Naive thymus-derived CD4-positive, alpha-beta T cell (primary cell): Measurements from ENCODE around the gene LZTR1. TPM values are rescaled to one million over a fixed set of nuclear protein-coding genes. Genes with fewer than 3 reads are reported as not detected.

Experiments
- ATAC-seq: fragments of 150-1000 bp; cut with Tn5 transposase; 2 replicates; pipeline ENCODE4 v1.10.0; 2021; ENCODE audit warnings: mild to moderate bottlenecking, moderate library complexity
- CTCF ChIA-PET: fragments of 350-600 bp; sonication (Branson Sonifier 250); formaldehyde crosslinking; loops from one replicate; lab custom pipeline; 2021; ENCODE audit warnings: antibody characterized with exemption; lab: Charles Lee
- POLR2A ChIA-PET: fragments of 350-600 bp; sonication (Branson Sonifier 250); formaldehyde crosslinking; loops from one replicate; lab custom pipeline; 2021; ENCODE audit warnings: antibody characterized with exemption, inconsistent platforms; lab: Charles Lee
- DNase-seq, 9 donors: peaks; one replicate each; pipeline versions ENCODE4 v3.0.0 to v3.0.0-alpha.2; 2020 to 2022; ENCODE audit warnings: mixed read lengths in 1 of 9
- H3K27ac ChIP-seq: one replicate; pipeline ENCODE4 v1.7.0; 2013; ENCODE audit warnings: mild to moderate bottlenecking, low read depth, low read length, moderate library complexity
- H3K27me3 ChIP-seq, 2 donors: one replicate each; pipeline ENCODE4 v1.7.0; 2013; ENCODE audit warnings: low read length in 2 of 2, mild to moderate bottlenecking in 2 of 2, moderate library complexity in 2 of 2; ENCODE audit not compliant: control insufficient read depth in 2 of 2, insufficient read depth in 2 of 2
- H3K36me3 ChIP-seq, 3 experiments: 1 replicate in 2 of 3; 2 replicates in 1 of 3; pipeline ENCODE4 v1.7.0; 2013; ENCODE audit warnings: low read length in 3 of 3, mild to moderate bottlenecking in 3 of 3, moderate library complexity in 1 of 3; ENCODE audit not compliant: insufficient read depth in 3 of 3, control insufficient read depth in 2 of 3
- H3K4me1 ChIP-seq, 2 donors: one replicate each; pipeline ENCODE4 v1.7.0; 2013; ENCODE audit warnings: low read length in 2 of 2, mild to moderate bottlenecking in 2 of 2, moderate library complexity in 1 of 2; ENCODE audit not compliant: control insufficient read depth in 2 of 2, insufficient read depth in 2 of 2
- H3K4me3 ChIP-seq: 2 replicates; pipeline ENCODE4 v1.7.0; 2013; ENCODE audit warnings: mild to moderate bottlenecking, low read length
- H3K9me3 ChIP-seq, 3 experiments: 1 replicate in 2 of 3; 2 replicates in 1 of 3; pipeline ENCODE4 v1.7.0; 2013; ENCODE audit warnings: low read length in 3 of 3; ENCODE audit not compliant: control insufficient read depth in 2 of 3
- H3K27ac Mint-ChIP-seq, 9 donors: one replicate each; pipeline ENCODE4 v1.8.0; 2020 to 2022; ENCODE audit warnings: mixed read lengths in 9 of 9, mild to moderate bottlenecking in 8 of 9, moderate library complexity in 5 of 9, inconsistent platforms in 2 of 9
- H3K27me3 Mint-ChIP-seq, 5 donors: one replicate each; pipeline ENCODE4 v1.8.0; 2021 to 2022; ENCODE audit warnings: mixed read lengths in 5 of 5, mild to moderate bottlenecking in 1 of 5
- H3K36me3 Mint-ChIP-seq, 5 donors: one replicate each; pipeline ENCODE4 v1.8.0; 2020 to 2022; ENCODE audit warnings: mixed read lengths in 5 of 5, mild to moderate bottlenecking in 3 of 5, inconsistent platforms in 1 of 5
- H3K4me1 Mint-ChIP-seq, 7 donors: one replicate each; pipeline ENCODE4 v1.8.0; 2020 to 2022; ENCODE audit warnings: mixed read lengths in 7 of 7, mild to moderate bottlenecking in 3 of 7, inconsistent platforms in 1 of 7
- H3K4me3 Mint-ChIP-seq, 10 donors: one replicate each; pipeline ENCODE4 v1.8.0; 2020 to 2022; ENCODE audit warnings: mild to moderate bottlenecking in 10 of 10, mixed read lengths in 10 of 10, moderate library complexity in 6 of 10, inconsistent platforms in 2 of 10
- H3K9me3 Mint-ChIP-seq, 11 donors: one replicate each; pipeline ENCODE4 v1.8.0; 2020 to 2022; ENCODE audit warnings: mixed read lengths in 11 of 11, mild to moderate bottlenecking in 4 of 11, inconsistent platforms in 1 of 11, moderate library complexity in 1 of 11
- intact Hi-C, 2 donors: fragments of 100-400 bp; cut with micrococcal nuclease; formaldehyde crosslinking; loops; one replicate each; pipeline ENCODE4 v1.15.1; 2023
- polyA plus RNA-seq, 2 donors: library from polyadenylated mRNA; unstranded; fragments of 300-500 nt; fragmentation: Illumina TruSeq; gene quantifications; one replicate each; pipeline ENCODE4 v1.2.3, GENCODE V29; 2021
- total RNA-seq, 6 experiments: library from RNA in 5 of 6; stranded (reverse) in 5 of 6; gene quantifications; 1 replicate in 5 of 6; 2 replicates in 1 of 6; pipeline ENCODE4 v1.2.3 and lab custom pipeline; 2021 to 2026

The LZTR1 gene
- total and polyA plus RNA-seq, 7 experiments from 2014 or later, result 11.4 to 104 (median 71.2) TPM

DNA sequence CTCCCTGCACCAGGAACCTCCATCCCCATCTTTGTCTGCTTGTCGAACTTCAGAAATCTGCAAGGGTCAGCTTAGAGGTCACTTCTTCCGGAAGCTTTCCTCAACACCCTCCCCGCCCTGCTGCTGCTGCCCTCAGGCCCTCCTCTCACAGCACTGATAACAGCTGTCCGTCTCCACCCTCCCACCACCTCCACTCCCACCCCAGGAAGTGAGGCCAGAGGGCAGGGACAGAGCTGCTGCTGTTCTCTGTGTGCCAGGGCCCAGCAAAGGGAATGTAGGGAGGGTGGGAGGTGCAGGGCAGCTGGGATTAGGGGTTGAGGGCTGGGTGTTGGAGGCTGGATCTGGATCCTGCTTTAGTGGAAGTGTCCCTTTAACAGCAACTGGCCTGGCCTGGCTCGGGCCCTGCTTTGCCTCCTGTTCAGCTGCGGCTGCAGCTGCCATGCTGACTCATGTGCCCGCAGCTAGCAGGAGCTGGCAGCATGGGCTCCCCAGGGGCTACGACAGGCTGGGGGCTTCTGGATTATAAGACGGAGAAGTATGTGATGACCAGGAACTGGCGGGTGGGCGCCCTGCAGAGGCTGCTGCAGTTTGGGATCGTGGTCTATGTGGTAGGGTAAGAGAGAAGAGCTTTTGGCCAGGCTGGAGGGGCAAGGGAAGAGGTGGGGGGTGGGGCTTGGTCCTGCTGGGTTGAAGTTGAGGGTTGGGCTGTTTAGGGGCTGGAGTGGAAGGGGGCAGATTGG is 32.8 kb downstream of the LZTR1 start, which contains the start of gene P2RX6:
TSS of gene P2RX6 (plus strand) at position 440 of the 740 bp plus-strand sequence. CDS start at position 450, 10 bp downstream.
- ATAC-seq (peak; percentile 24), DNase-seq (peak in 1 of 9 donors; percentile 7)
- Mint-ChIP-seq H3K27ac (peak within 1 kb of the TSS; percentile 73 to 96 (median 89)), H3K27me3 (peaks cover 0 to 21% (median 0%) of the 10 kb centered on the region in 5 donors), H3K4me3 (peak within 1 kb of the TSS; percentile 82 to 89 (median 85)), H3K4me1 (peaks cover 17 to 36% (median 29%) of the 10 kb centered on the region in 7 donors), H3K36me3 (no peaks in the 10 kb centered on the region), H3K9me3 (no peaks in the 10 kb centered on the region)
- POLR2A ChIA-PET, result interaction anchor here (1.2 to 1.4 kb wide), 2 partner anchors 15 to 42 kb away, joined by 3 read pairs; no protein-coding TSS in a partner anchor
- peak within 1 kb of the TSS; percentile 59 for H3K27ac ChIP-seq
- CTCF ChIA-PET, result interaction anchor here (0.7 kb wide), 1 partner anchor 149 kb away, joined by 3 read pairs; no protein-coding TSS in a partner anchor
- intact Hi-C loops, result loop anchor here (1.0 kb wide), 2 partner anchors 13 to 98 kb away; partner anchors contain the start of genes THAP7 (in 2 of the 2) and CRKL (in 1 of the 2)
- peak within 1 kb of the TSS; percentile 68 for H3K4me3 ChIP-seq
- H3K27me3 ChIP-seq, result no peaks in the 10 kb centered on the region
- H3K36me3 ChIP-seq, result no peaks in the 10 kb centered on the region
- H3K9me3 ChIP-seq, result no peaks in the 10 kb centered on the region
- peaks cover 13 to 17% of the 10 kb centered on the region in 2 donors for H3K4me1 ChIP-seq

DNA sequence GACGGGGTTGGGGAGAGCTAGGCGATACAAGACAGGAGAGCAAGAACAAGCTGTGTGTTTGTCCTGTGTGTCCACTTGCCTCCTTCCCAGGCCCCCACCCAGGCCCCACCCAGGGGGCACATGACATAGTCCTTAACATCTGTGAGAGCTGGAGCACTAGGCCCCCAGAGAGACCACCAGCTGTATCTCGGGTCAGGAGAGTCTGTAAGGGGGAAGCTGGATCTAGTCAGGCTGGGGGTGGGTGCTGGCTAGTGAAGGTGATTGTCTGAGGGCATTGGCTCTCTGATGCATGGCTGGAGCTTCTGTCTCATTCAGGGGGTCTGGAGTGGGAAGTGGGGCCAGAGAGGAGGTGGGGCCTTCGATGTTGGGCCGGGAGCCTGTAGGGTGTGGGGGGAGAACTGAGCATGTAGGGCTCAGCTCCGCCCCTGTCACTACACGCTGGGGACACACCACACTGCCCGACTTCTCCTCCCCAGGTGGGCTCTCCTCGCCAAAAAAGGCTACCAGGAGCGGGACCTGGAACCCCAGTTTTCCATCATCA is 33.4 kb downstream of the LZTR1 start:
- H3K36me3 ChIP-seq, result no peaks in the 10 kb centered on the region
- H3K9me3 ChIP-seq, result no peaks in the 10 kb centered on the region
- ATAC-seq (no peak), DNase-seq (no peak)
- Mint-ChIP-seq H3K27ac (peak overlapping the region in 2 of 9 donors; percentile 5 to 80), H3K4me1 (peaks cover 17 to 36% (median 29%) of the 10 kb centered on the region in 7 donors), H3K27me3 (peaks cover 0 to 21% (median 0%) of the 10 kb centered on the region in 5 donors), H3K36me3 (no peaks in the 10 kb centered on the region), H3K9me3 (no peaks in the 10 kb centered on the region), H3K4me3 (peak overlapping the region in 4 of 10 donors; percentile 21 to 88 (median 84))
- H3K4me3 ChIP-seq, result no peak overlapping the region
- H3K27me3 ChIP-seq, result no peaks in the 10 kb centered on the region
- ChIA-PET POLR2A (interaction anchor here (1.4 kb wide), 1 partner anchor 16 kb away, joined by 3 read pairs; no protein-coding TSS in a partner anchor), CTCF (interaction anchor here (0.7 kb wide), 1 partner anchor 150 kb away, joined by 3 read pairs; no protein-coding TSS in a partner anchor)
- no peak overlapping the region for H3K27ac ChIP-seq
- intact Hi-C loops, result no loop called here
- peaks cover 13 to 17% of the 10 kb centered on the region in 2 donors for H3K4me1 ChIP-seq

DNA sequence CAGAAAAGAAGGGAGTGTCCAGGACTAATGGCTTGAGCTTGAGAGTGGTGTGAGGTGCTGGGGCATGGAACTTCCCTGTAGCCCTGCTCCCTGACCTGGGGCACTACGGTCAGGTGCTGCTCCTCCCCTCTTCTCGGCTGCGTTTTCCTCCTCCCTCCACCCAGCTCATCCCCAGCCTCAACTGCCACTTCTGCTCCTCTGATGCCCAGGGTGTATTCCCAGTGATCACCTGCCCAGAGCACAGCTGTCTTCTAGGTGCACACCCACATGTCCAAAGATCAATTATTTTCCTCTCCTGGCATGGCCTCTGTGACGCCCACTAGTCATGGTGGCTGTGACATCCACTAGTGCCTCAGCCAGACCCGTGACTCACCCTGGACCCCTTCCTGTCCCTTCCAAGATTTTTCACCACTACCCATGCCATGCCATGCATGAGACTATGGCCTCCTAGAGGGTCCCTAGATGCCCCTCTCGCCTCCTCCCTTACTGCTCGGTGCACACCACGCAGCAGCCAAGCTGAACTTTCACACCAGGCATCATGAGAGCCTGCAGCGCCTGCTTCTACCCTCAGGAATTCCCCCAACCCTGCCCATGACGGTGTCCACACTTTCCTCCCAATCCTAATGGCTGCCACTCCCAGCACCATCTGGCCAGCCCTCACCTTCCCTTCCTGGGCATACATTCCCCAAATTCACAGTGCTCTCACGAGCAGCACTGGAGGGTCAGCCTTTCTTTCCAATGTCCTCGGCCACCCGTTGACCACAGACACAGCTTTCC is 34.7 kb downstream of the LZTR1 start:
- peak overlapping the region in 4 of 9 donors; percentile 39 to 82 (median 63) for H3K27ac Mint-ChIP-seq
- no peaks in the 10 kb centered on the region for H3K9me3 Mint-ChIP-seq
- peaks cover 13 to 17% of the 10 kb centered on the region in 2 donors for H3K4me1 ChIP-seq
- H3K4me3 ChIP-seq, result no peak overlapping the region
- no peaks in the 10 kb centered on the region for H3K36me3 ChIP-seq
- DNase-seq (no peak), ATAC-seq (no peak)
- ChIA-PET CTCF (interaction anchor here (0.6 kb wide), 1 partner anchor 55 kb away, joined by 3 read pairs; no protein-coding TSS in a partner anchor), POLR2A (interaction anchor here (0.7 kb wide), 1 partner anchor 35 kb away, joined by 3 read pairs; the partner anchor contains the start of gene LZTR1)
- H3K4me1 Mint-ChIP-seq, result peaks cover 17 to 36% (median 29%) of the 10 kb centered on the region in 7 donors
- intact Hi-C loops, result no loop called here
- peak overlapping the region in 7 of 10 donors; percentile 9 to 66 (median 44) for H3K4me3 Mint-ChIP-seq
- H3K36me3 Mint-ChIP-seq, result no peaks in the 10 kb centered on the region
- H3K9me3 ChIP-seq, result no peaks in the 10 kb centered on the region
- H3K27me3 ChIP-seq, result no peaks in the 10 kb centered on the region
- peaks cover 0 to 21% (median 0%) of the 10 kb centered on the region in 5 donors for H3K27me3 Mint-ChIP-seq
- H3K27ac ChIP-seq, result no peak overlapping the region

DNA sequence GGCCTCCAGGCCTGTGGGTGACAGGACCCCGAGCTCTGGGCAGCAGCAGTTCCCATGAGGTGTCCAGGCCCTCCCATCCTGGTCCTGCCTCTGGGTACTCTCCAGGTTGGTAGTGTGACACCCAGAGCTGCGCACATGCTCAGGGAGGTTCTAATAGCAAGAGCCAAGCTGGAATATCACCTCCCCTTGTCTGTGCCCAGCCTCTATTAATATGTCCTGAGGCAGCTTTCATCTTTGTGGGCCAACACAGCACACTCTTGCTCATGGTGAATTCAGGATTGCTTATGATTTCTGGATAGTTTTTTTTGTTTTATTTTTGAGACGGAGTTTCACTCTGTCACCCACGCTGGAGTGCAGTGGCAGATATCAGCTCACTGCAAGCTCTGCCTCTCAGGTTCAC is 36.2 kb downstream of the LZTR1 start:
- CTCF ChIA-PET, result no interaction called here
- POLR2A ChIA-PET, result no interaction called here
- no peaks in the 10 kb centered on the region for H3K36me3 ChIP-seq

DNA sequence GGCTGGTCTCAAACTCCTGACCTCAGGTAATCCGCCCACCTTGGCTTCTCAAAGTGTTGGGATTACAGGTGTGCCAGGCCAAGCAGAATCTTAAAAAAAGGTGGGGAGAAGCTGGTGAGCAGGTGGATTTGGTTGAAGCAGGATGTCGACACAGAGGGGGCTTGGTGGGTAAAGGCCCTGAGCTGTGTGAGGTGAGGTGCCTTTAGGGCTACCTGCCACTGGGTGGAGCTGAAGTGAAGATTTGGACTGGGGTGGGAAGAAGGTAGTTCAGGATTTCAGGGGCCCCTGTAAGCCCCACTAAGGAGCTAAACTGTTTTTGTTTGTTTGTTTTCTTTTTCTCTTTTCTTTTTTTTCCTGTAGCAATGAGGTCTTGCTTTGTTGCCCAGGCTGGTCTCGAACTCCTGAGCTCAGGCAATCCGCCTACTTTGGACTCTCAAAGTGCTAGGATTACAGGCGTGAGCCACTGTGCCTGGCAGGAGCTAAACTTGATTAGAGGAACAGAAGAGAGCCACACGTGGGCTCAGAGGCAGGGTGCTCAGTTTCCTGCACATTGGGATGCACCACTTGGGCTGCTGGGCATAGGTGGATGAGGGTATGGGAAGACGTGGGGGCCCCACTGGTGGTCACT is 38.8 kb downstream of the LZTR1 start:
- peaks cover 10 to 11% of the 10 kb centered on the region in 2 donors for H3K4me1 ChIP-seq
- H3K9me3 ChIP-seq, result no peaks in the 10 kb centered on the region
- intact Hi-C loops, result no loop called here
- H3K9me3 Mint-ChIP-seq, result peaks cover 0 to 2% (median 0%) of the 10 kb centered on the region in 11 donors
- no peak overlapping the region for H3K4me3 ChIP-seq
- peak; percentile 58 for ATAC-seq
- H3K27ac Mint-ChIP-seq, result peak overlapping the region in 2 of 9 donors; percentile 23 to 34
- H3K27me3 ChIP-seq, result no peaks in the 10 kb centered on the region
- no peaks in the 10 kb centered on the region for H3K36me3 Mint-ChIP-seq
- no peak overlapping the region for H3K4me3 Mint-ChIP-seq
- ChIA-PET CTCF (interaction anchor here (0.6 to 1.1 kb wide), 2 partner anchors 19 to 240 kb away, joined by 3 read pairs; partner anchors contain the start of gene THAP7), POLR2A (no interaction called here)
- no peaks in the 10 kb centered on the region for H3K36me3 ChIP-seq
- peaks cover 0 to 4% (median 0%) of the 10 kb centered on the region in 5 donors for H3K27me3 Mint-ChIP-seq
- no peak for DNase-seq
- peaks cover 11 to 18% (median 16%) of the 10 kb centered on the region in 7 donors for H3K4me1 Mint-ChIP-seq
- no peak overlapping the region for H3K27ac ChIP-seq

More for the DNA sequence above, 36.2 kb downstream of the LZTR1 start:
- no peaks in the 10 kb centered on the region for H3K27me3 ChIP-seq
- intact Hi-C loops, result no loop called here
- H3K4me3 Mint-ChIP-seq, result no peak overlapping the region
- H3K27ac ChIP-seq, result no peak overlapping the region
- no peak overlapping the region for H3K4me3 ChIP-seq
- ATAC-seq, result no peak
- H3K27ac Mint-ChIP-seq, result no peak overlapping the region
- peaks cover 13 to 17% of the 10 kb centered on the region in 2 donors for H3K4me1 ChIP-seq
- no peaks in the 10 kb centered on the region for H3K36me3 Mint-ChIP-seq
- DNase-seq, result no peak
- peaks cover 0 to 18% (median 0%) of the 10 kb centered on the region in 5 donors for H3K27me3 Mint-ChIP-seq
- H3K9me3 Mint-ChIP-seq, result no peaks in the 10 kb centered on the region
- H3K4me1 Mint-ChIP-seq, result peaks cover 17 to 32% (median 26%) of the 10 kb centered on the region in 7 donors
- no peaks in the 10 kb centered on the region for H3K9me3 ChIP-seq
